IPS-18a (cell line): ENCODE measurements around the gene EVA1C.

Experiments used
- H3K27ac ChIP-seq: one replicate; pipeline ENCODE4 v1.5.1; 2013; ENCODE audit warnings: low read length
- H3K27me3 ChIP-seq: one replicate; pipeline ENCODE4 v1.6.1; 2013; ENCODE audit warnings: mild to moderate bottlenecking, low read length; ENCODE audit not compliant: control insufficient read depth, insufficient read depth
- H3K36me3 ChIP-seq: one replicate; pipeline ENCODE4 v1.6.1; 2013; ENCODE audit warnings: low read depth, low read length; ENCODE audit not compliant: control insufficient read depth
- H3K4me1 ChIP-seq: one replicate; pipeline ENCODE4 v1.6.1; 2013; ENCODE audit warnings: low read depth, low read length; ENCODE audit not compliant: control insufficient read depth
- H3K4me3 ChIP-seq: one replicate; pipeline ENCODE4 v1.5.1; 2013; ENCODE audit warnings: low read length
- H3K9ac ChIP-seq: one replicate; pipeline ENCODE4 v1.6.1; 2013; ENCODE audit warnings: mild to moderate bottlenecking, low read length, moderate library complexity
- H3K9me3 ChIP-seq: one replicate; pipeline ENCODE4 v1.6.1; 2013; ENCODE audit warnings: low read depth, low read length; ENCODE audit not compliant: control insufficient read depth

Gene EVA1C

GRCh38 chr21:32469628-32470027 lies 57.1 kb downstream of the EVA1C start:
- Histone ChIP-seq H3K27me3 (no peaks in the 10 kb centered on the region), H3K9me3 (no peaks in the 10 kb centered on the region), H3K36me3 (no peaks in the 10 kb centered on the region), H3K4me3 (no peak overlapping the region), H3K9ac (no peak overlapping the region), H3K27ac (no peak overlapping the region), H3K4me1 (peaks cover 6% of the 10 kb centered on the region)

DNA sequence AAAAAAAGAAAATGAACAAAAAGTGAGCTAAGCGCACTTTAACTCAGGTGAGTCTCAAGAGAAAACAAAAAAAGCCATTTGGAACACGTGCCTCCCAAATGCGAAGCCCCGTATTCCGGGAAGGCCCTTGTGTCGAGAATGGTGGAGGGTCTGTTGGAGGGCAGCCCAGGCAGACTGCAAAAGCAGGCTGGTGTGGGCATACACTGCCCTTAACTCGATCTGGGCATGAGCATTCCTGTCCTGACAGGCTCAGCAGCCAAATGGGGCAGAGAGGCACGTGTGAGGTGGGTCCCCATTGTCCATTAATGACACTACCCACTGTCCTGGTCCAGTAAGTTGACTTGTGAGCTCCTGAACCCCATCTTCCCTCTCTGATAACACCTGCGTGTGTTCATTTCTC lies 57.7 kb downstream of the EVA1C start:
- H3K36me3 ChIP-seq, result no peaks in the 10 kb centered on the region
- no peak overlapping the region for H3K4me3 ChIP-seq
- peaks cover 6% of the 10 kb centered on the region for H3K4me1 ChIP-seq
- no peak overlapping the region for H3K27ac ChIP-seq
- no peaks in the 10 kb centered on the region for H3K27me3 ChIP-seq
- no peaks in the 10 kb centered on the region for H3K9me3 ChIP-seq
- H3K9ac ChIP-seq, result no peak overlapping the region

- no peaks in the 10 kb centered on the region for H3K9me3 ChIP-seq
- no peak overlapping the region for H3K4me3 ChIP-seq
- no peaks in the 10 kb centered on the region for H3K4me1 ChIP-seq
- no peaks in the 10 kb centered on the region for H3K27me3 ChIP-seq
- no peaks in the 10 kb centered on the region for H3K36me3 ChIP-seq
- H3K27ac ChIP-seq, result no peak overlapping the region
- H3K9ac ChIP-seq, result no peak overlapping the region
These were observed 60.6 kb downstream of the EVA1C start for GRCh38 chr21:32472890-32473765.

GRCh38 chr21:32474179-32475059 lies 61.9 kb downstream of the EVA1C start:
- Histone ChIP-seq H3K27ac (no peak overlapping the region), H3K9ac (no peak overlapping the region), H3K4me1 (no peaks in the 10 kb centered on the region), H3K36me3 (no peaks in the 10 kb centered on the region), H3K9me3 (no peaks in the 10 kb centered on the region), H3K4me3 (no peak overlapping the region), H3K27me3 (no peaks in the 10 kb centered on the region)

DNA sequence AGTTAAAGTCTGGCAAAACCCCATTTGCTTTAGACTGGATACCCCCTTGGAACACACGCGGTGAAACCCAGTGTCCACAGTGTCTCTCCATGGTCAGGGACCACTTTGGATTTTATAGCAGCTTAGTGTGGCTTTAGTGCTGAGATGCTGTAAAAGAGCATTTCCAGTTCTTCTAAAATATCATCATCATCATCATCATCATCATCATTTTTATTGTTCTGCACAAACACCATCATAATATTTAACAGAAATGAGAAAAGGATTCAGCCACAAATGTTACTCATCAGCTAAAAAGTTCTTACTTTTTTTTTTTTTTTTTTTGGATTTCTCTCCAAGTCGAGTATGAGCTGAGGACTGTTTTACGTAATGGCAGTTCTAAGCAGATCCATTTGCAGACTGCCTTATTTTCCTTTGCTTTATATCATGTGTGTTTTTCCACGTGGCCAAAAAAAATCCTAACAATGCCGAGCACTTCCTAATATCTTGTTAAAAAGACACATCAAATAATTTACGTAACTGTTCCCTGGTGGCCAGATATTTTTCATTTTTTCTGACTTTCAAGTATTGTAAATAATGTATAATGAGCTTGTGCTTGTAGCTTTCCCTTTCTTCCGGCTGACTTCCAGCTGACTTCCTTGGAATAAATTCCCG lies 62.8 kb downstream of the EVA1C start:
- Histone ChIP-seq H3K9ac (no peak overlapping the region), H3K36me3 (no peaks in the 10 kb centered on the region), H3K4me1 (no peaks in the 10 kb centered on the region)

DNA sequence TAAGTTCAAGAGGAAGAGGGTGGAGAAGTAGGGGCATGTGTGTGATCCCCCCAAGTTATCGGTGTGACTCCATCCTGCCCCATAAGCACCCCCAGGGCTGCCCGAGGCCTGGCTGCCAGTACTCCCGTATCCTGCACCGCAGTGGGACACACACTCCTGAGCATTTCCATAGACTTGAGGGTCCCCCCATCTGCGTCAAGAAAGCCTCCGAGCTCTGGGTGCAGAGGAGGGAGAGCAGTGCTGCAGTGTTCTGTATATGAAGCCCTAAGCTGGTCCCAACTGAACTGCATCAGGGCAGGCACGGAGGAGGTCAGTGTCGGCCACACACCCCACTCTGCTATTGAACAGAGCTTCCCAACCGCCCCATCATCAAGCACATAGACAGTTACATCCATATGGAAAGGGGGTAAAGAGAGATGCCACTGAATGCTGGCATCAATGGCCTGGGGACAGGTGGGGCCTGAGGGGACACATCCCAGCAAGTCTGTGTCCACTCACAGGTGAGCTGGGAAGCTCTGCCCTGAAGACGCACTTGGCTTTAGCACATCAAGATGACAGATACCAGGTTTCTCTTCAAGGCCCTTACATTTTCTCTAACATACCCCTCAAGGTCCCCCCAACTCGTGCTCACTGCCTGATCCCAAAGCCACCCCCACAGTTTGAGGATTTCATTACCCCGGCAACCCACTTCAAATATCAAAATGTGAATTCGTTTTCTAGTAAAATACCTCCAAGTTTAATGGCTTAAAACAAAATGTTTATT lies 64.3 kb downstream of the EVA1C start:
- Histone ChIP-seq H3K4me3 (no peak overlapping the region), H3K4me1 (peaks cover 3% of the 10 kb centered on the region), H3K27ac (no peak overlapping the region), H3K27me3 (no peaks in the 10 kb centered on the region), H3K9me3 (no peaks in the 10 kb centered on the region), H3K9ac (no peak overlapping the region), H3K36me3 (no peaks in the 10 kb centered on the region)

More for the DNA sequence above, 62.8 kb downstream of the EVA1C start:
- Histone ChIP-seq H3K9me3 (no peaks in the 10 kb centered on the region), H3K27me3 (no peaks in the 10 kb centered on the region), H3K27ac (no peak overlapping the region), H3K4me3 (no peak overlapping the region)

DNA sequence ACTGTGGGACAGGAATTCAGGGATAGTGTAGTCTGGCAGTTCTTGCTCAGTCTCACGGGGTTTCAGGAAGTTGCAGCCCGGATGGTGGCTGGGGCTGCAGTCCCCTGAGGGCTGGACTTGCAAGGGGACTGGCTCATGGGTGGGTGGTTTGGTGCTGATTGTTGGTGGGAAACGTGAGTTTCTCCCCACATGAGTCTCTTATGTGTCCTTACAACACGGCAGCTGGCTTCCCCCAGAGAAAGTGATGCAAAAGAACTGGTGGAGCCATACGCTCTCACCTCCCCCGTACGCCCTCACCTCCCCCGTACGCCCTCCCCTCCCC lies 64.9 kb downstream of the EVA1C start:
- Histone ChIP-seq H3K4me1 (peaks cover 9% of the 10 kb centered on the region), H3K27ac (no peak overlapping the region), H3K27me3 (no peaks in the 10 kb centered on the region), H3K4me3 (no peak overlapping the region), H3K36me3 (no peaks in the 10 kb centered on the region), H3K9me3 (no peaks in the 10 kb centered on the region), H3K9ac (no peak overlapping the region)

GRCh38 chr21:32481875-32482408 lies 69.4 kb downstream of the EVA1C start:
- Histone ChIP-seq H3K9ac (no peak overlapping the region), H3K27me3 (no peaks in the 10 kb centered on the region), H3K27ac (no peak overlapping the region), H3K36me3 (no peaks in the 10 kb centered on the region), H3K4me3 (no peak overlapping the region), H3K4me1 (peaks cover 9% of the 10 kb centered on the region), H3K9me3 (no peaks in the 10 kb centered on the region)

DNA sequence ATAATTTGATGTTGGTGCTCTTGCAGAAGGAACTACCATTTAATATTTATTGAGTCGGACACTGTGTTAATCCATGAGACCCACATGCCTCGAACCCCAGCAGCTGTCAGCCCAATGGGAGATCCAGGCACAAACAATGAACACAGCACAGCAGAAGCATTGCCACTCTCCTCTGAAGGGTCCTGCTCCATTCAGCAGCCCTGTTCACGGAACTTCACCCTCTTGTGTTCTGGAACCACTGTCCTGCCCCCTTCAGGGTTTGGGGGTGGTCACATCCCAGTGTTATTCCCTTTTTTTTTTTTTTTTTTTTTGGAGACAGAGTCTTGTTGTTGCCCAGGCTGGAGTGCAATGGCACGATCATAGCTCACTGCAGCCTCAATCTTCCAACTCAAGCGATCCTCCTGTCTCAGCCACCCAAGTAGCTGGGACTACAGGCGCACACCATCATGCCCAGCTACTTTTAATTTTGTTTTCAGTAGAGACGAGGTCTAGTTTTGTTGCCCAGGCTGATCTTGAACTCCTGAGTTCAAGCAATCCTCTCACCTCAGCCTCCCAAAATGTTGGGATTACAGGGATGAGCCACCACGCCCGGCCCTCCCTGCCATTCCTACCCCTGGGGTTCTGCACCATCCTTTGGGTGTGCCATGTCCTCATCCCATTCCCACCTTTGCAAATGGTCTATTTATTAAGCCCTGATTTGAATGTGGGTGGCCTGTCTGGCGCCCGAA lies 70.2 kb downstream of the EVA1C start:
- H3K4me1 ChIP-seq, result peaks cover 9% of the 10 kb centered on the region
- H3K36me3 ChIP-seq, result no peaks in the 10 kb centered on the region
- no peak overlapping the region for H3K9ac ChIP-seq
- no peak overlapping the region for H3K4me3 ChIP-seq
- no peaks in the 10 kb centered on the region for H3K27me3 ChIP-seq
- H3K27ac ChIP-seq, result no peak overlapping the region
- H3K9me3 ChIP-seq, result no peaks in the 10 kb centered on the region

DNA sequence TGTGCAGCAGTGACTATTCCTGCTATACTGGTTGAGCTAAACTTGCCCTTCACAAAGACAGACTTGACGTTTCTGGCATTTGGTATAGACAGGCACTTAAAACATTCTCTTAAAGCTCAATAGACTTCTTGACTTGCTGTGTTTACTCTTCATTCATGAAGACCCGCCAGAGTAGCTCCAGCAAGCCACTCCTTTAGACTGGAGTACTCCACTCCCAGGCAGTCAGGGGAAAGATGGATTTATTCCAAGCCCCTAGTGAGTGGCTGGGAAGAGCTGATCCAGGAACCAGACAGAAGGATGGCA lies 70.7 kb downstream of the EVA1C start:
- peaks cover 9% of the 10 kb centered on the region for H3K4me1 ChIP-seq
- H3K36me3 ChIP-seq, result no peaks in the 10 kb centered on the region
- no peaks in the 10 kb centered on the region for H3K9me3 ChIP-seq
- no peak overlapping the region for H3K4me3 ChIP-seq
- no peak overlapping the region for H3K27ac ChIP-seq
- no peak overlapping the region for H3K9ac ChIP-seq
- H3K27me3 ChIP-seq, result no peaks in the 10 kb centered on the region
